IPS-18c (cell line): Measurements from ENCODE around the gene EYS.
"Not testable (repeated sequence)": the region's sequence is repeated elsewhere in the genome, so short reads cannot be mapped to it uniquely, and the experiment has no call there.

Experiments
- H3K4me3 ChIP-seq: 2 replicates; pipeline ENCODE4 v1.7.0; 2013; ENCODE audit warnings: low read depth, mild to moderate bottlenecking, low read length, moderate library complexity; ENCODE audit not compliant: insufficient read depth
- H3K9me3 ChIP-seq: one replicate; pipeline ENCODE4 v1.6.1; 2013; ENCODE audit warnings: mild to moderate bottlenecking, low read length, moderate library complexity; ENCODE audit not compliant: control insufficient read depth, insufficient read depth

EYS gene

GRCh38 chr6:65545920-65546319 is 161.1 kb downstream of the EYS start:
- Histone ChIP-seq H3K4me3 (no peak overlapping the region), H3K9me3 (no peaks in the 10 kb centered on the region)

DNA sequence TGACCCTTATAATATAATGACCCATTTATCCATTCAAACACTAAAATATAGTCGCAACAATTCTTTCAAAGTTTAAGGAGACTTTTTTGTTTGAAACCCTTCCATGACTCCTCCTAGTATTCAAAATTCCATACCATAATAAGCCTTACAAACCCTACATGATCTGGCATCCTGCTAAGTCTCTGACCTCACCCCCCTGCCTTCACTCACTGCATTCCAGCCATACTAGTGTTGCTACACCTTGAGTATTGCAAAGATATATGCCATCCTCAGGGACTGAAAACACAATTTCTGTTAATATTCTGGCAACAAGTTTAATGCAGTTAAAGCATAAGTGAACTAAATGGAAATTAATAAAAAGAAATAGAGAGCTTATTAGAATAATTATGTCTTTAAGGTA is 168.4 kb downstream of the EYS start:
- H3K9me3 ChIP-seq: no peaks in the 10 kb centered on the region
- H3K4me3 ChIP-seq: no peak overlapping the region

DNA sequence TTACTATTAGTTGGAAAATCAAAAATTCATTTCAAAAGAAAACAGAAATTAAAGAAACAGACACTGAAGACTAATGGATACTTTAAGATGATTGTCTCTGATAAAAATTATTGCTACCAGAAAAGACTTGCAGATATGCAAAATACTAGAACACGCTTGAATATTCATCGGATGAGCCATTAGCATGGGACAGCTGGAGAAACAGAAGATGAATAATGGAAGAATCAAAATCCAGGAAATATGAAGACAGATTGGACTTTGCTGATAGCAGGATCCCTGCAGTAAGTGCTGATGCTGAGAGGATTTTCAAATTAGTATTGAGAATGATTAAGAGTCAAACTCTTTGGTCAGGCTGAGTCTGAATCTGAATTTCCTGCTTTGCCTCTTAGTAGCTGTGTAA is 169.4 kb downstream of the EYS start:
- H3K9me3 ChIP-seq: no peaks in the 10 kb centered on the region

GRCh38 chr6:65531533-65531932 is 175.5 kb downstream of the EYS start:
- H3K9me3 ChIP-seq: peaks cover 2% of the 10 kb centered on the region
- no peak overlapping the region for H3K4me3 ChIP-seq

More for the DNA sequence above, 169.4 kb downstream of the EYS start:
- no peak overlapping the region for H3K4me3 ChIP-seq

- no peaks in the 10 kb centered on the region for H3K9me3 ChIP-seq
- H3K4me3 ChIP-seq: no peak overlapping the region
Measured at GRCh38 chr6:65524232-65524631, 182.8 kb downstream of the EYS start.

- no peaks in the 10 kb centered on the region for H3K9me3 ChIP-seq
- H3K4me3 ChIP-seq: no peak overlapping the region
Measured at GRCh38 chr6:65505736-65506135, 201.3 kb downstream of the EYS start.

GRCh38 chr6:65501045-65501444 is 206.0 kb downstream of the EYS start:
- Histone ChIP-seq H3K9me3 (no peaks in the 10 kb centered on the region), H3K4me3 (no peak overlapping the region)

DNA sequence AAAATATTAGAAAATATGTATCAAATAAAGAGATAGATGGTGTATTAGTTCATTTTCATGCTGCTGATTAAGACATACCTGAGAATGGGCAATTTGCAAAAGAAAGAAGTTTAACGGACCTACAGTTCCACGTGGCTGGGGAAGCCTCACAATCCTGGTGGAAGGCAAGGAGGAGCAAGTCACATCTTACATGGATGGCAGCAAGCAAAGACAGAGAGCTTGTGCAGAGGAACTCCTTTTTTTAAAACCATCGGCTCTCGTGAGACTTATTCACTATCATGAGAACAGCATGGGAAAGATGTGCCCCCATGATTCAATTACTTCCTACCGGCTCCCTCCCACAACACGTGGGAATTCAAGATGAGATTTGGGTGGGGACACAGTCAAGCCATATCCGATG is 223.4 kb downstream of the EYS start:
- H3K4me3 ChIP-seq, H3K9me3 ChIP-seq: not testable (repeated sequence)

DNA sequence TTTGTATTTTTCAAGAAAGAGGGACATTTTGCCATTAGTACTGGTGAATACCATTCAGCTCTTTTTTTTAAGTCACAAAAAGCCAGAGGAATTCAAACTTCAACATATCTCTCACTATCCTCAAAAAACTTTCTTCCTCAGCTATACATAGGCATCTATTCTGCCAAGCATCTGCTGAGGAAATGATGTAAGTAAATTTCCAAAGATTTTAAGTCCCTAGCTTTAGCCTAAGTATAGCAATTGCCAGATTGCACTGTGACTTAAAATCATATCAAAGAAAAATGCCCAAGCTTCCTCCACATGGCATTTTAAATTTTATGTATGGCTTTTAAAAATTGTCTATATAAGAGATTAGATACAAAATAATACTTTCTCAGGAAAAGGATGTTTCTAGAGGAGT is 237.4 kb downstream of the EYS start:
- H3K9me3 ChIP-seq: no peaks in the 10 kb centered on the region

GRCh38 chr6:65468307-65468706 is 238.7 kb downstream of the EYS start:
- H3K9me3 ChIP-seq: no peaks in the 10 kb centered on the region
- no peak overlapping the region for H3K4me3 ChIP-seq

More for the DNA sequence above, 237.4 kb downstream of the EYS start:
- H3K4me3 ChIP-seq: no peak overlapping the region

DNA sequence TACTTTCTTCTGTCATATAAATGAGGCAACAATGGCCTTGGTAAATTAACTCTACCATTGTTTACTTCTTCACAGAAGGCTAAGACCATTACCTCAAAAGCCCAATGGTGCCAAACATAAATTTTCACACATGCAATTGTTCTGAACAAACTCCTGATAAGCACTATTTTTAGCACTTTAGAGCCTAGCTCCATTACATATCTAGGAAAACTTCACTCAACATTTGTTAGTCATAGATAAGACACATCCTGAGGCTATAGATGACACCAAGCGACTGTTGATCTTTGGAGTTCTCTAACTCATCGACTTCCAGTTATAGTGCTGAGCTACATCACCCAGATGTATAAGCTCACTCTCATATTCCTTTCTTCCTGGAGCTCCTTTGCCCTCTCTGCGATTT is 245.9 kb downstream of the EYS start:
- Histone ChIP-seq H3K9me3 (no peaks in the 10 kb centered on the region), H3K4me3 (no peak overlapping the region)

GRCh38 chr6:65452333-65452732 is 254.7 kb downstream of the EYS start:
- Histone ChIP-seq H3K4me3 (no peak overlapping the region), H3K9me3 (no peaks in the 10 kb centered on the region)

DNA sequence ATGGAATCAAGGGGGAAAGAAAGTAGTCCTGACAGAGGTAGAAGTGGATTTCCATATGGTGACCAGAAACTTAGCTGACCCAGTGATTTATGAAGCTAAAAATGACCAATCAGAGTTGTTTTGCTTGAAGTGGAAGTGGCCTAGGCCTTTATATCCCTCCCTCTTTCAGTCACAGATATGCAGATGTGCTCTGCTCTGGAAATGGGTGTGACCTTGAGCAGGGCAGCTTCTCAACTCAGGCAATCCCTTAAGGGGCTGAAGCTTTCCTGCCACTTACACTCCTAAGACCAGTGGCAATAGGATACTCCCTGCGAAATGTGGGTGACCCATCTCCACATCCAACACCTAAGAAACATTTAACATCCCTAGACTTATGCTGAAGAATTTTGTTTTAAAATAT is 256.6 kb downstream of the EYS start:
- Histone ChIP-seq H3K4me3 (no peak overlapping the region), H3K9me3 (no peaks in the 10 kb centered on the region)

DNA sequence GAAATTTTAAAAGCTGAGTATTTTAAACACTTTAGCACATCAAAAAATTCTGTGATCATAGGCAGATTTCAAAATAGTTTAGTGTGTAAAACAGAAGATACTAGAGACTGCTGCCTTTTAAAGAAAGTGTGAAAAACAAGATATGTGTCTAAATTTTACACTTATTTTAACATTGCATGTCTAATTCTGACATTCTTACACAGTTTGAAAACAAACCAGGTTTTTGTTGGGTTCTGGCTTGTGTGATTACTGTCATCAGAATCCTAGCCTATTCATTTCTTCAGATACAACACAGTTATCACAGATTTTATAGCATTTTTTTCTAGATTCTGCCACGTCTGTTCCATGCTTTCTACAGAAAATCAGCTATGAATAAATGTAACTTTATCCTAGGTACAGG is 257.1 kb downstream of the EYS start:
- H3K4me3 ChIP-seq: no peak overlapping the region
- H3K9me3 ChIP-seq: no peaks in the 10 kb centered on the region

DNA sequence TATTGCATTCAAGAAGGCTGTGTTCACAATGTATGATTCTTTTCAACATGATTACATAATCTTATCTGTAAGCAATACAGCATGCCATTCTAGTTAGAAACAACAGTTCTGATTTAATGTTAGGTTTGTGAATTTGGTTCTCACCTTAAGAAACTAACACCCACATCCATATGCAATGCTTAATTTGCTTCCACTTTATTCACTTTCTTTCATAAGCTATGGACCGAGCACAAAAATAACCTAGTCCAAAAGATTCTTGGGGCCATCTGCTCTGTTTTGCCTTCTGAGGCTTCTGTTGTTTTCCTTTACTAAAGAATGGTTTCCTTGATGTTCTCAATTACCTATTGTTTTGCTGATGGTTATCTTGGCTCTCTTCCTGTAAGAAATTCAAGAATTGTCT is 258.2 kb downstream of the EYS start:
- H3K9me3 ChIP-seq: no peaks in the 10 kb centered on the region
- no peak overlapping the region for H3K4me3 ChIP-seq

DNA sequence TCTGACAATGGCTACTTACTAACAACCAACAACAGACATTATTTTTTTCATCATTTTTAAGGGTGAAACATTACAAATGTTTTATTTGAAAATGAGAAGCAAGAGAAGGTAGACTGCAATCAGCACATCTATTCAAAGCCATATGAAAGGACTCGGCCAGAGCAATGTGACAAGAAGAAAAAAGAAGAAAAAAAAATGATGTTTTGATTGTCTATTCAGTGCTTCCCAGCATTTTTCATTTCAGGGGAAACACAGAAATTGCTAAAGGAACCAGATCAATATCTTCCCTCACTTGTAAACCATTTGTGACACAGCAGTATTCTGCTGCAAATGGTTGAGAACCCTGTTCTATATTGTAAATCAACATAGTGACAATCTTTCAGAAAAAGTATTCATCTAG is 270.7 kb downstream of the EYS start:
- Histone ChIP-seq H3K9me3 (no peaks in the 10 kb centered on the region), H3K4me3 (no peak overlapping the region)

GRCh38 chr6:65416621-65417020 is 290.4 kb downstream of the EYS start:
- no peaks in the 10 kb centered on the region for H3K9me3 ChIP-seq

DNA sequence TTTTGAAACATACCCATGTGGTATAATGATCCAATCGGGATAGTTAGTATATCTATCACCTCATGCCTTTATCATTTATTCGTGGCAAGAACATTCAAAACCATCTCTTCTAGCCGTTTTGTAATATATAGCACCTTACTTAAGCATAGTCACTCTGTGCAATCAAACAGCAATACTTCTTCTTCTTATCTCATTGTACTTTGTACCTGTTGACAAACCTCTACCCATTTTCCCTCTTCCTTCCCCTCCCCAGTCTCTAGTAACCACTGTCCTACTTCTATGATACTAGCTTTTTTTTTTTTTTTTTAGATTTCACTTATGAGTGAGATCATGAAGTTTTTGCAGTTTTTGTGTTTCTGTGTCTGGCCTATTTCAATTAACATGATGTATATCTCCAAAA is 296.7 kb downstream of the EYS start:
- H3K4me3 ChIP-seq: no peak overlapping the region

More at GRCh38 chr6:65416621-65417020, 290.4 kb downstream of the EYS start:
- no peak overlapping the region for H3K4me3 ChIP-seq

DNA sequence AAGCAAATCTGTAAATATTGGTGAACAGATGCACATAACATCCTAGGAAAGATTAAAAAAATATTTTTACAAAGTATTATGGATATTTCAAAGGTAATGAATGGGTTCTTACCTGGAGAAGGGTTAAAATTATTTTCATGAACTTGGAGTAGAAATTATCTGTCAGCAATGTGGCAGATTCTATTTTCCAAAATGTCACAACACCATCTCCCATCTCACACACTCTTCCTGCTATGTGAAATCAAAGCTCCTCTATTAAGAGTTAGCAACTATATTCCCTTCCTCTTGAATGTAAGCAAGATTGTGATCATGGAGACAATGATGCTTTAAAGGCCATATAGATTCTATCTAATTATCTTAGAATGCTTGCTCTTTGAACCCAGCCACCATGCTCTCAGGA is 304.5 kb downstream of the EYS start:
- H3K9me3 ChIP-seq: no peaks in the 10 kb centered on the region
- no peak overlapping the region for H3K4me3 ChIP-seq

More for the DNA sequence above, 296.7 kb downstream of the EYS start:
- no peaks in the 10 kb centered on the region for H3K9me3 ChIP-seq
